Suprapubic skin (tissue), 4 donors: ENCODE results near the gene FUT3. TPM values are rescaled to one million over a fixed set of nuclear protein-coding genes. Genes with fewer than 3 reads are reported as not detected.

ENCODE experiments used
- DNase-seq, 2 donors: peaks; one replicate each; pipeline ENCODE4 v3.0.0-alpha.2; 2019; ENCODE audit warnings: low spot score in 2 of 2
- H3K27ac ChIP-seq: fragments of 200-600 bp; sonication (generic); one replicate; pipeline ENCODE4 v1.5.1; 2019
- H3K27me3 ChIP-seq: fragments of 200-600 bp; sonication (generic); one replicate; pipeline ENCODE4 v1.5.1; 2019
- H3K36me3 ChIP-seq: fragments of 200-600 bp; sonication (generic); one replicate; pipeline ENCODE4 v1.5.1; 2019
- H3K4me1 ChIP-seq: fragments of 200-600 bp; sonication (generic); one replicate; pipeline ENCODE4 v1.5.1; 2019
- H3K4me3 ChIP-seq: fragments of 200-600 bp; sonication (generic); one replicate; pipeline ENCODE4 v1.5.1; 2019; ENCODE audit warnings: mild to moderate bottlenecking
- H3K9me3 ChIP-seq: fragments of 200-600 bp; sonication (generic); one replicate; pipeline ENCODE4 v1.5.1; 2019
- CTCF ChIP-seq, 2 donors: fragments of 200-600 bp in 1 of 2; fragments of 450-650 bp in 1 of 2; sonication (generic) in 1 of 2; IDR thresholded peaks; one replicate each; pipeline ENCODE4 v1.5.1; 2016 to 2019; ENCODE audit warnings: antibody characterized with exemption in 2 of 2, mild to moderate bottlenecking in 1 of 2, moderate library complexity in 1 of 2
- EP300 ChIP-seq: sonication (generic); formaldehyde crosslinking; IDR thresholded peaks from one replicate; pipeline ENCODE4 v1.6.1; 2017; ENCODE audit warnings: antibody characterized with exemption
- POLR2A ChIP-seq, 2 donors: fragments of 450-650 bp; IDR thresholded peaks; one replicate each; pipeline ENCODE4 v1.6.1; 2017; ENCODE audit warnings: antibody characterized with exemption in 2 of 2, mild to moderate bottlenecking in 2 of 2, moderate library complexity in 2 of 2
- POLR2AphosphoS5 ChIP-seq, 3 donors: sonication (generic); formaldehyde crosslinking; IDR thresholded peaks; one replicate each; pipeline ENCODE4 v1.6.1; 2017; ENCODE audit warnings: antibody characterized with exemption in 3 of 3
- WGBS: methylation state at CpG from one replicate; pipeline ENCODE4 v1.1.5; 2018; 5-methylcytosine and 5-hydroxymethylcytosine counted together
- total RNA-seq, 4 donors: library from RNA; depleted of rRNA; stranded (reverse); fragments of >200 nt; gene quantifications; one replicate each; pipeline ENCODE4 v1.1.0, GENCODE V29; 2016

Gene FUT3
- total RNA-seq, 4 donors from 2014 or later: 0.93 to 3.6 (median 1.4) TPM

DNA sequence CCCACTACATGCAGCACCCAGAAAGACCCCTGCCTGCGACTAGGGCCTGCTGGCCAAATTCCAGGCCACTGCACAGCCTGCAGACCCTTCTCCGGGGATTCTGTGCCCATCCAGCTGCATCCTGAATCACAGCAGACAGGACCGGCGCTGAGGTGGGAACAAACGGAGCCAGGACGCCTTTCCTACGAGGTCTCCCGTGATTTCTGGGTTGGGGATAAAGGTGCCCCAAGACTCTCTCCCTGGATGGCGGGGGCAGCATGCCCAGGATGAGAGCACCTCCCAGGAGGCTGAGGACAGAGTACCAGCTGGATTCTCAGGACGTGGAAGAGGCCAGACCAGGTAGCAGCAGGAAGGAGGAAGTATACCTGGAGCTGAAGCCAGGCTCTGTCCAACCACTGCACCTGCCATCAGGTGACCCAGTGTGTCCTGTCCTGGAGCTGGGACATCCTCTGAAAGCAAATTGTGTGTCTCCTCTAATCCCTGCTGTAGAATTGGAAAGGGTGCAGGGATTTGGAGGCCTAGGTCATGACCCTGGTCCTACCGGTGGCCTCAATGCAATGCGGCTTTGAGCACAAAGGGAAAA, 22.5 kb upstream of the FUT3 start:
- TF ChIP-seq POLR2A (IDR thresholded peaks at IDR 0.05): no peak
- no peak for TF ChIP-seq CTCF (IDR thresholded peaks at IDR 0.05)
- no peak for TF ChIP-seq POLR2AphosphoS5 (IDR thresholded peaks at IDR 0.05)
- no peak for TF ChIP-seq EP300
- no peak overlapping the region for H3K4me3 ChIP-seq
- DNase-seq: no peak
- H3K27me3 ChIP-seq: peaks cover under 1% of the 10 kb centered on the region
- no peak overlapping the region for H3K27ac ChIP-seq
- H3K9me3 ChIP-seq: no peaks in the 10 kb centered on the region
- H3K4me1 ChIP-seq: no peaks in the 10 kb centered on the region
- 94% methylated on average over 12 of the region's 12 CpGs for WGBS
- H3K36me3 ChIP-seq: no peaks in the 10 kb centered on the region

DNA sequence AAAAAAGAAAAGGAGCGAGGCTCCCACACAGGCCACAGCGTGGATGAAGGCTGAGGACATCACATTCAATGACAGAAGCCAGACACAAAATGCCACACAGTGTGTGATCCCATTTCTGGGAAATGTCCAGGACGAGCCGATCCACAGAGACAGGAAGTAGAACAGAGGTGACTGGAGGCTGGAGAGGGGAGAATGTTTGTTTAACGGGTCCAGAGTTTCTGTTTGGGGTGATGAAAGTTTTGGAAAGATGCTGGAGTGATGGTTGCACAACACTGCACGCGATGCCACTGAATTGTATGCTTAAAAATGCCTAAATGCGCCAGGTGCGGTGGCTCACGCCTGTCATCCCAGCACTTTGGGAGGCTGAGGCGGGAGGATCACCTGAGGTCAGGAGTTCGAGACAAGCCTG, 19.7 kb upstream of the FUT3 start:
- no peaks in the 10 kb centered on the region for H3K9me3 ChIP-seq
- 77% methylated on average over 12 of the region's 12 CpGs for WGBS
- no peak for DNase-seq
- no peaks in the 10 kb centered on the region for H3K36me3 ChIP-seq
- no peak overlapping the region for H3K27ac ChIP-seq
- no peaks in the 10 kb centered on the region for H3K4me1 ChIP-seq
- H3K27me3 ChIP-seq: no peaks in the 10 kb centered on the region
- H3K4me3 ChIP-seq: no peak overlapping the region
- TF ChIP-seq EP300 (no peak), CTCF (IDR thresholded peaks at IDR 0.05) (no peak), POLR2A (IDR thresholded peaks at IDR 0.05) (no peak), POLR2AphosphoS5 (IDR thresholded peaks at IDR 0.05) (no peak)

GRCh38 chr19:5867201-5868136, 16.2 kb upstream of the FUT3 start:
- 70% methylated on average over 11 of the region's 31 CpGs for WGBS
- Histone ChIP-seq H3K4me1 (no peaks in the 10 kb centered on the region), H3K27ac (no peak overlapping the region), H3K36me3 (no peaks in the 10 kb centered on the region), H3K9me3 (no peaks in the 10 kb centered on the region), H3K4me3 (no peak overlapping the region), H3K27me3 (peaks cover 5% of the 10 kb centered on the region)
- no peak for DNase-seq
- TF ChIP-seq POLR2A (IDR thresholded peaks at IDR 0.05) (no peak), CTCF (IDR thresholded peaks at IDR 0.05) (no peak), EP300 (no peak), POLR2AphosphoS5 (IDR thresholded peaks at IDR 0.05) (no peak)

- 96% methylated on average over 4 of the region's 11 CpGs for WGBS
- Histone ChIP-seq H3K27me3 (peaks cover 5% of the 10 kb centered on the region), H3K4me3 (no peak overlapping the region), H3K27ac (no peak overlapping the region), H3K9me3 (no peaks in the 10 kb centered on the region), H3K4me1 (no peaks in the 10 kb centered on the region), H3K36me3 (no peaks in the 10 kb centered on the region)
- TF ChIP-seq POLR2A (IDR thresholded peaks at IDR 0.05) (no peak), CTCF (IDR thresholded peaks at IDR 0.05) (no peak), EP300 (no peak), POLR2AphosphoS5 (IDR thresholded peaks at IDR 0.05) (no peak)
- DNase-seq: no peak
These were observed 14.5 kb upstream of the FUT3 start for GRCh38 chr19:5865772-5866171.
